Activated CD8-positive, alpha-beta T cell treated with anti-CD3 and anti-CD28 coated beads for 36 hours (primary cell): ENCODE measurements around the gene RIC8A. TPM values are rescaled to one million over a fixed set of nuclear protein-coding genes. Genes with fewer than 3 reads are reported as not detected.
A peak's percentile ranks its signal among the peaks of the same experiment; 100 is the strongest.
"Not testable (repeated sequence)": the region's sequence is repeated elsewhere in the genome, so short reads cannot be mapped to it uniquely, and the experiment has no call there.

Experiments
- ATAC-seq: fragments of 200-7000 bp; cut with Tn5 transposase; one replicate; pipeline ENCODE4 v1.10.0; 2021; ENCODE audit warnings: mild to moderate bottlenecking, moderate library complexity
- CTCF ChIA-PET: fragments of 350-600 bp; sonication (Branson Sonifier 250); formaldehyde crosslinking; loops from one replicate; lab custom pipeline; 2021; ENCODE audit warnings: antibody characterized with exemption; lab: Charles Lee
- POLR2A ChIA-PET: fragments of 350-600 bp; sonication (Branson Sonifier 250); formaldehyde crosslinking; loops from one replicate; lab custom pipeline; 2021; ENCODE audit warnings: antibody characterized with exemption; lab: Charles Lee
- DNase-seq: peaks from one replicate; pipeline ENCODE4 v3.0.0-alpha.2; 2020
- H3K27ac Mint-ChIP-seq: one replicate; pipeline ENCODE4 v1.8.0; 2021; ENCODE audit warnings: mild to moderate bottlenecking, mixed read lengths
- H3K27me3 Mint-ChIP-seq: one replicate; pipeline ENCODE4 v1.8.0; 2021; ENCODE audit warnings: mixed read lengths
- H3K36me3 Mint-ChIP-seq: one replicate; pipeline ENCODE4 v1.8.0; 2021; ENCODE audit warnings: low read depth, mixed read lengths
- H3K4me1 Mint-ChIP-seq: one replicate; pipeline ENCODE4 v1.8.0; 2021; ENCODE audit warnings: low read depth, mixed read lengths
- H3K4me3 Mint-ChIP-seq: one replicate; pipeline ENCODE4 v1.8.0; 2021; ENCODE audit warnings: mild to moderate bottlenecking, moderate library complexity, mixed read lengths
- H3K9me3 Mint-ChIP-seq: one replicate; pipeline ENCODE4 v1.8.0; 2021; ENCODE audit warnings: mixed read lengths
- intact Hi-C: fragments of 100-400 bp; cut with micrococcal nuclease; formaldehyde crosslinking; loops from one replicate; pipeline ENCODE4 v1.10.0; 2022
- total RNA-seq, 2 experiments: library from RNA; stranded (reverse); gene quantifications; one replicate each; pipeline ENCODE4 v1.2.3, GENCODE V29; 2021
- TF ChIP-seq, protein P1 (sequence below): fragments of 200-600 bp; IDR thresholded peaks from one replicate; pipeline ENCODE4 v1.8.0; 2022; ENCODE audit warnings: antibody characterized with exemption, mild to moderate bottlenecking

RIC8A gene
- total RNA-seq = 100 to 1,000 TPM in 1 of 2 experiments, 10 to 100 TPM in 1; 96.5 to 108 TPM

GRCh38 chr11:207208-207862 is at the start of gene RIC8A, which contains the start of gene BET1L:
Gene RIC8A (plus strand): TSS chr11:207708. CDS start chr11:208855, 1,147 bp downstream.
Gene BET1L (minus strand): TSS chr11:207399. CDS start chr11:207321, 78 bp downstream.
- Mint-ChIP-seq H3K9me3 (no peaks in the 10 kb centered on the region), H3K36me3 (peaks cover 59% of the 10 kb centered on the region), H3K27me3 (no peaks in the 10 kb centered on the region), H3K4me3 (peak within 1 kb of the TSS; percentile 96), H3K27ac (peak within 1 kb of the TSS; percentile 99), H3K4me1 (peaks cover 55% of the 10 kb centered on the region)
- peak; percentile 85 for ATAC-seq
- TF ChIP-seq, protein P1, sequence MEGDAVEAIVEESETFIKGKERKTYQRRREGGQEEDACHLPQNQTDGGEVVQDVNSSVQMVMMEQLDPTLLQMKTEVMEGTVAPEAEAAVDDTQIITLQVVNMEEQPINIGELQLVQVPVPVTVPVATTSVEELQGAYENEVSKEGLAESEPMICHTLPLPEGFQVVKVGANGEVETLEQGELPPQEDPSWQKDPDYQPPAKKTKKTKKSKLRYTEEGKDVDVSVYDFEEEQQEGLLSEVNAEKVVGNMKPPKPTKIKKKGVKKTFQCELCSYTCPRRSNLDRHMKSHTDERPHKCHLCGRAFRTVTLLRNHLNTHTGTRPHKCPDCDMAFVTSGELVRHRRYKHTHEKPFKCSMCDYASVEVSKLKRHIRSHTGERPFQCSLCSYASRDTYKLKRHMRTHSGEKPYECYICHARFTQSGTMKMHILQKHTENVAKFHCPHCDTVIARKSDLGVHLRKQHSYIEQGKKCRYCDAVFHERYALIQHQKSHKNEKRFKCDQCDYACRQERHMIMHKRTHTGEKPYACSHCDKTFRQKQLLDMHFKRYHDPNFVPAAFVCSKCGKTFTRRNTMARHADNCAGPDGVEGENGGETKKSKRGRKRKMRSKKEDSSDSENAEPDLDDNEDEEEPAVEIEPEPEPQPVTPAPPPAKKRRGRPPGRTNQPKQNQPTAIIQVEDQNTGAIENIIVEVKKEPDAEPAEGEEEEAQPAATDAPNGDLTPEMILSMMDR = no peak
- DNase-seq = peak; percentile 99
- ChIA-PET POLR2A (interaction anchor here (0.7 to 5.9 kb wide), 12 partner anchors 10 to 488 kb away, joined by 3 to 43 read pairs (median 4); partner anchors contain the start of genes DEAF1, PGGHG, PSMD13 and SIRT3), CTCF (interaction anchor here (1.0 to 3.3 kb wide), 7 partner anchors 30 to 242 kb away, joined by 3 to 16 read pairs (median 5); partner anchors contain the start of genes PSMD13 and PTDSS2)
- intact Hi-C loops = loop anchor here (1.0 kb wide), 1 partner anchor 29 kb away; the partner anchor contains the start of genes PSMD13 and SIRT3

DNA sequence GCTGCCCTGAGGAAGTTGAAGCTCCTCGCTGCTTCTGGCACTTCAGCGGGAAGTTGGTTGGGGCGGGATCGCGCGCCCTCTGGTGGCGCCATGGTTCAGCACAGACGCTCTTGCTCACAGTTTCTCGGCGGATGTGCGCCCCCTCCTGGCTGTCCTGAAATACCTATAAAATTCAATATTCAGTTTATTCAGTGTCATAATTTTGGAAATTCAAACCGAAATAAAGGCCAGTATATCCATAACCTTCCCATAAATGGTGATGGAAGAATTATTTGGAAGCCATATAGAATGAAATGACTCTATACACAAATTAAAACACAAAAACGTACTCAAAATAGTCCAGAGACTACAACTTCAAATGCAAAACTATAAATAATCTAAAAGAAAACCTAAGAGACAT is 27.3 kb upstream of the RIC8A start:
- TF ChIP-seq, protein P1 = peak; percentile 41
- H3K36me3 Mint-ChIP-seq, DNase-seq, ATAC-seq, CTCF ChIA-PET, H3K4me1 Mint-ChIP-seq, intact Hi-C loops, H3K27ac Mint-ChIP-seq, H3K27me3 Mint-ChIP-seq, H3K4me3 Mint-ChIP-seq, POLR2A ChIA-PET, H3K9me3 Mint-ChIP-seq: not testable (repeated sequence)

DNA sequence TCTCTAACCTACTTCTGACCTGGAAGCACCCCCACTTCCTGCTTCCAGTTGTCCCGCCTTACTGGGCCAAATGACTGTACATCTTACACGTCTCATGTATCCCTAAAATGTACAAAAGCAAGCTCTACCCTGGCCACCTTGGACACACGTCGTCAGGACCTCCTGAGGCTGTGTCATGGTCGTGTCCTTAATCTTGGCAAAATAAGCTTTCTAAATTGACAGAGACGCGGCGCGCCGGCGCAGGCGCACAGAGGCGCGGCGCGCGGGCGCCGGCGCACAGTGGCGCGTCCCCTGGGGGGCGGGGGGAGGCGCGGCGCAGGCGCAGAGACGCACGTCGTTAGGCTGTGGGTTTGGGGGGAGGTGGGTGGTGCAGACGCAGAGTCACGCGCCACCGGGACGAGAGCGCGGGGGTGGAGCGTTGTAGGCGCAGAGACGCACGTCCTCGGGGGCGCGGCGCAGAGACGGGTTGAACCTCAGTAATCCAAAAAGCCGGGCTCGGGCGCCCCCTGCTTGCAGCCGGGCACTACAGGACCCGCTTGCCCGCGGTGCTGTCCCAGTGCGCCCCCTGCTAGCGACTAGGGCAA is 18.2 kb upstream of the RIC8A start:
- H3K36me3 Mint-ChIP-seq, H3K9me3 Mint-ChIP-seq, POLR2A ChIA-PET, H3K4me1 Mint-ChIP-seq, intact Hi-C loops, H3K4me3 Mint-ChIP-seq, ATAC-seq, H3K27ac Mint-ChIP-seq, H3K27me3 Mint-ChIP-seq, CTCF ChIA-PET: not testable (repeated sequence)
- peak; percentile 2 for DNase-seq

- ATAC-seq (peak; percentile 90), DNase-seq (peak; percentile 67)
- POLR2A ChIA-PET, H3K4me3 Mint-ChIP-seq, intact Hi-C loops, H3K27ac Mint-ChIP-seq, H3K4me1 Mint-ChIP-seq, CTCF ChIA-PET, H3K27me3 Mint-ChIP-seq, H3K9me3 Mint-ChIP-seq, H3K36me3 Mint-ChIP-seq: not testable (repeated sequence)
- TF ChIP-seq, protein P1 = peak; percentile 62
Observed at GRCh38 chr11:189843-190311, 17.6 kb upstream of the RIC8A start.

GRCh38 chr11:190546-190945 is 17.0 kb upstream of the RIC8A start:
- CTCF ChIA-PET, POLR2A ChIA-PET, H3K36me3 Mint-ChIP-seq, H3K27me3 Mint-ChIP-seq, ATAC-seq, H3K27ac Mint-ChIP-seq, H3K4me1 Mint-ChIP-seq, intact Hi-C loops, H3K9me3 Mint-ChIP-seq, H3K4me3 Mint-ChIP-seq: not testable (repeated sequence)
- DNase-seq = peak; percentile 1

GRCh38 chr11:191490-192478 is 15.7 kb upstream of the RIC8A start:
- DNase-seq, H3K27ac Mint-ChIP-seq, H3K4me3 Mint-ChIP-seq, CTCF ChIA-PET, POLR2A ChIA-PET, intact Hi-C loops, H3K36me3 Mint-ChIP-seq, H3K27me3 Mint-ChIP-seq, H3K4me1 Mint-ChIP-seq, H3K9me3 Mint-ChIP-seq: not testable (repeated sequence)
- ATAC-seq = peak; percentile 35

- H3K9me3 Mint-ChIP-seq, H3K4me3 Mint-ChIP-seq, H3K4me1 Mint-ChIP-seq, ATAC-seq, intact Hi-C loops, POLR2A ChIA-PET, H3K27ac Mint-ChIP-seq, CTCF ChIA-PET, H3K27me3 Mint-ChIP-seq, H3K36me3 Mint-ChIP-seq, DNase-seq: not testable (repeated sequence)
Observed at GRCh38 chr11:192674-193128, 14.8 kb upstream of the RIC8A start, which contains the start of gene SCGB1C1. Gene SCGB1C1 (plus strand): TSS chr11:193078. CDS start chr11:193100, 22 bp downstream.

DNA sequence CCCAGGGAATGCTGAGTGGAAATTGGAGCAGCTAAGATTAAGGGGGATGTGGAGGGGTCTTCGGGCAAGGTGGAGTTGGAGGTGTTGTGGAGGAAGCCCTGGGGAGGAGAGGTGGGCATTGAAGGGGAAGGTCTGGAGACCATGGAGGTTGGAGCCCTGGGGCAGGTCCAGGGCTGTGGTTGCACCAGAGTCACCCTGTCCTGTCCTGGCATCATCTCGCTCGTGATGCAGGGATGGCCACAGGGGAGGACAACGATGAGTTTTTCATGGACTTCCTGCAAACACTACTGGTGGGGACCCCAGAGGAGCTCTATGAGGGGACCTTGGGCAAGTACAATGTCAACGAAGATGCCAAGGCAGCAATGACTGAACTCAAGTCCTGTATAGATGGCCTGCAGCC is 14.0 kb upstream of the RIC8A start:
- peak; percentile 2 for DNase-seq
- POLR2A ChIA-PET, CTCF ChIA-PET, H3K36me3 Mint-ChIP-seq, H3K4me1 Mint-ChIP-seq, H3K4me3 Mint-ChIP-seq, intact Hi-C loops, H3K27me3 Mint-ChIP-seq, H3K27ac Mint-ChIP-seq, H3K9me3 Mint-ChIP-seq, ATAC-seq: not testable (repeated sequence)
